ENCODE measurements around the gene GAA. TPM values are rescaled to one million over a fixed set of nuclear protein-coding genes. Genes with fewer than 3 reads are reported as not detected.
A peak's percentile ranks its signal among the peaks of the same experiment; 100 is the strongest.

Gene GAA
- total RNA-seq, 2 donors from 2014 or later = 43.8 to 48.7 TPM

DNA sequence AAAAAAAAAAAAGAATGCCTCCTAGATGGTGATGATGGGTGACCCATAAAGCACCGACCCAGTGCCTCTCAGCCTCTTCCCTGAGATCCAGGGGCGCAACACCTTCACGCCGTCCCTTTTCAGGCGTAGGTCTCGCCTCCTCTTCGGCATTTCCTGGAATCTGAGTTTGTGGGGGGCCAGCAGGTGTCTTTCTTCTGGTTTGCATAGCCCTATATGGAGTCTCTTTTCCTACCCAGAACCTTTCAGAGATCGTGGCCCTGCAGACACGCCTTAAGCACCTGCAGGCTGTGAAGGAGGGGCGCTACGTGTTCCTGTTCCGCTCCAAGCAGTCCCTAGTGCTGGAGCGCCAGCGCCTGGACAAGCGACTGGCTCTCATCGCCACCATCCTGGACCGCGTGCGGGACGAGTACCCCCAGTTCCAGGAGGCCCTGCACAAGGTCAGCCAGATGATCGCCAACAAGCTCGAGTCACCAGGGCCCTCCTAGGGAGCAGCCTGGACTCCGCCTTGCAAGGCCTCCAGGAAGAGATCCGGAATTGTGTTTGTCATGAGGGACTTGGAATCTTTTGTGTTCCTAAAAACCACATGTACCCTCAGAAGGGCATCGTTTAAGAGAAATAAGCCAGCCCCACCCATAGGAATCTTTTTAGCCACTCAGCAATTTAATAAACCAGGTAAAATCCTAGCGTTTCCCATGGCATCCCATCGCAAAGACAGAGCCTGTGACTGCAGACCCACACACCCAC is 1.9 kb upstream of the GAA start:
- intact Hi-C loops (cut with DNase I) = loop anchor here in 1 of 2 donors (5.0 kb wide), 1 partner anchor 48 kb away; the partner anchor contains the start of gene EIF4A3
- no peak for ATAC-seq
- no peak for DNase-seq

DNA sequence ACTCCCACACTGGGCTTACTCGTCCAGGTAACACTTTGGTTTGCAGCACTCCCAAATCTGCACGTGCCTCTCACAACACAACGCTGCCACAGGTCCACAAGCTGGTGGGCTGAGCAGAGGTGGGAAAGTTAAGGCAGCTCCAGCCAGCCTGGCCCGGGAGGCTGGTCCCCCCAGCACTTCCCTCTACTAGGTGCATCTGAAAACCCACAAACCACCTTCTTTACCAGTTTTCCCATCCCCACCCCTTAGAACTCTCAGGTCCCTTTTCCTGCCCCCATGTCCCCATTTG is 1.4 kb upstream of the GAA start:
- ATAC-seq (no peak), DNase-seq (no peak)
- intact Hi-C loops (cut with DNase I) = loop anchor here in 1 of 2 donors (5.0 kb wide), 1 partner anchor 47 kb away; the partner anchor contains the start of gene EIF4A3

DNA sequence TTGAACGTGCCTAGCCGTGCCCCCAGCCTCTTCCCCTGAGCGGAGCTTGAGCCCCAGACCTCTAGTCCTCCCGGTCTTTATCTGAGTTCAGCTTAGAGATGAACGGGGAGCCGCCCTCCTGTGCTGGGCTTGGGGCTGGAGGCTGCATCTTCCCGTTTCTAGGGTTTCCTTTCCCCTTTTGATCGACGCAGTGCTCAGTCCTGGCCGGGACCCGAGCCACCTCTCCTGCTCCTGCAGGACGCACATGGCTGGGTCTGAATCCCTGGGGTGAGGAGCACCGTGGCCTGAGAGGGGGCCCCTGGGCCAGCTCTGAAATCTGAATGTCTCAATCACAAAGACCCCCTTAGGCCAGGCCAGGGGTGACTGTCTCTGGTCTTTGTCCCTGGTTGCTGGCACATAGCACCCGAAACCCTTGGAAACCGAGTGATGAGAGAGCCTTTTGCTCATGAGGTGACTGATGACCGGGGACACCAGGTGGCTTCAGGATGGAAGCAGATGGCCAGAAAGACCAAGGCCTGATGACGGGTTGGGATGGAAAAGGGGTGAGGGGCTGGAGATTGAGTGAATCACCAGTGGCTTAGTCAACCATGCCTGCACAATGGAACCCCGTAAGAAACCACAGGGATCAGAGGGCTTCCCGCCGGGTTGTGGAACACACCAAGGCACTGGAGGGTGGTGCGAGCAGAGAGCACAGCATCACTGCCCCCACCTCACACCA is 724 bp downstream of the GAA start:
- intact Hi-C loops (cut with DNase I) = loop anchor here in 1 of 2 donors (5.0 kb wide), 1 partner anchor 45 kb away; the partner anchor contains the start of gene EIF4A3
- DNase-seq (no peak), ATAC-seq (peak; percentile 11 to 13)

DNA sequence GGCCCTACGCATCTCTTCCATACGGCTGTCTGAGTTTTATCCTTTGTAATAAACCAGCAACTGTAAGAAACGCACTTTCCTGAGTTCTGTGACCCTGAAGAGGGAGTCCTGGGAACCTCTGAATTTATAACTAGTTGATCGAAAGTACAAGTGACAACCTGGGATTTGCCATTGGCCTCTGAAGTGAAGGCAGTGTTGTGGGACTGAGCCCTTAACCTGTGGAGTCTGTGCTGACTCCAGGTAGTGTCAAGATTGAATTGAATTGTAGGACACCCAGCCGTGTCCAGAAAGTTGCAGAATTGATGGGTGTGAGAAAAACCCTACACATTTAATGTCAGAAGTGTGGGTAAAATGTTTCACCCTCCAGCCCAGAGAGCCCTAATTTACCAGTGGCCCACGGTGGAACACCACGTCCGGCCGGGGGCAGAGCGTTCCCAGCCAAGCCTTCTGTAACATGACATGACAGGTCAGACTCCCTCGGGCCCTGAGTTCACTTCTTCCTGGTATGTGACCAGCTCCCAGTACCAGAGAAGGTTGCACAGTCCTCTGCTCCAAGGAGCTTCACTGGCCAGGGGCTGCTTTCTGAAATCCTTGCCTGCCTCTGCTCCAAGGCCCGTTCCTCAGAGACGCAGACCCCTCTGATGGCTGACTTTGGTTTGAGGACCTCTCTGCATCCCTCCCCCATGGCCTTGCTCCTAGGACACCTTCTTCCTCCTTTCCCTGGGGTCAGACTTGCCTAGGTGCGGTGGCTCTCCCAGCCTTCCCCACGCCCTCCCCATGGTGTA is 1.5 kb downstream of the GAA start:
- DNase-seq = no peak
- intact Hi-C loops (cut with DNase I) = loop anchor here in 1 of 2 donors (5.0 kb wide), 1 partner anchor 44 kb away; the partner anchor contains the start of gene EIF4A3

DNA sequence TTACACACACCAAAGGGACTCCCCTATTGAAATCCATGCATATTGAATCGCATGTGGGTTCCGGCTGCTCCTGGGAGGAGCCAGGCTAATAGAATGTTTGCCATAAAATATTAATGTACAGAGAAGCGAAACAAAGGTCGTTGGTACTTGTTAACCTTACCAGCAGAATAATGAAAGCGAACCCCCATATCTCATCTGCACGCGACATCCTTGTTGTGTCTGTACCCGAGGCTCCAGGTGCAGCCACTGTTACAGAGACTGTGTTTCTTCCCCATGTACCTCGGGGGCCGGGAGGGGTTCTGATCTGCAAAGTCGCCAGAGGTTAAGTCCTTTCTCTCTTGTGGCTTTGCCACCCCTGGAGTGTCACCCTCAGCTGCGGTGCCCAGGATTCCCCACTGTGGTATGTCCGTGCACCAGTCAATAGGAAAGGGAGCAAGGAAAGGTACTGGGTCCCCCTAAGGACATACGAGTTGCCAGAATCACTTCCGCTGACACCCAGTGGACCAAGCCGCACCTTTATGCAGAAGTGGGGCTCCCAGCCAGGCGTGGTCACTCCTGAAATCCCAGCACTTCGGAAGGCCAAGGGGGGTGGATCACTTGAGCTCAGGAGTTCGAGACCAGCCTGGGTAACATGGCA is 2.2 kb downstream of the GAA start:
- intact Hi-C loops (cut with DNase I) = loop anchor here in 1 of 2 donors (5.0 kb wide), 1 partner anchor 44 kb away; the partner anchor contains the start of gene EIF4A3
- DNase-seq (no peak), ATAC-seq (no peak)

More for the DNA sequence above, 1.5 kb downstream of the GAA start:
- no peak for ATAC-seq

DNA sequence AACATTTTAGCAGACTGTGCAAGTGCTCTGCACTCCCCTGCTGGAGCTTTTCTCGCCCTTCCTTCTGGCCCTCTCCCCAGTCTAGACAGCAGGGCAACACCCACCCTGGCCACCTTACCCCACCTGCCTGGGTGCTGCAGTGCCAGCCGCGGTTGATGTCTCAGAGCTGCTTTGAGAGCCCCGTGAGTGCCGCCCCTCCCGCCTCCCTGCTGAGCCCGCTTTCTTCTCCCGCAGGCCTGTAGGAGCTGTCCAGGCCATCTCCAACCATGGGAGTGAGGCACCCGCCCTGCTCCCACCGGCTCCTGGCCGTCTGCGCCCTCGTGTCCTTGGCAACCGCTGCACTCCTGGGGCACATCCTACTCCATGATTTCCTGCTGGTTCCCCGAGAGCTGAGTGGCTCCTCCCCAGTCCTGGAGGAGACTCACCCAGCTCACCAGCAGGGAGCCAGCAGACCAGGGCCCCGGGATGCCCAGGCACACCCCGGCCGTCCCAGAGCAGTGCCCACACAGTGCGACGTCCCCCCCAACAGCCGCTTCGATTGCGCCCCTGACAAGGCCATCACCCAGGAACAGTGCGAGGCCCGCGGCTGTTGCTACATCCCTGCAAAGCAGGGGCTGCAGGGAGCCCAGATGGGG is 3.1 kb downstream of the GAA start:
- DNase-seq (no peak), ATAC-seq (no peak)
- intact Hi-C loops (cut with DNase I) = loop anchor here in 1 of 2 donors (5.0 kb wide), 1 partner anchor 43 kb away; the partner anchor contains the start of gene EIF4A3

DNA sequence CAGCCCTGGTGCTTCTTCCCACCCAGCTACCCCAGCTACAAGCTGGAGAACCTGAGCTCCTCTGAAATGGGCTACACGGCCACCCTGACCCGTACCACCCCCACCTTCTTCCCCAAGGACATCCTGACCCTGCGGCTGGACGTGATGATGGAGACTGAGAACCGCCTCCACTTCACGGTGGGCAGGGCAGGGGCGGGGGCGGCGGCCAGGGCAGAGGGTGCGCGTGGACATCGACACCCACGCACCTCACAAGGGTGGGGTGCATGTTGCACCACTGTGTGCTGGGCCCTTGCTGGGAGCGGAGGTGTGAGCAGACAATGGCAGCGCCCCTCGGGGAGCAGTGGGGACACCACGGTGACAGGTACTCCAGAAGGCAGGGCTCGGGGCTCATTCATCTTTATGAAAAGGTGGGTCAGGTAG is 3.6 kb downstream of the GAA start:
- ATAC-seq (no peak), DNase-seq (no peak)
- intact Hi-C loops (cut with DNase I) = loop anchor here in 1 of 2 donors (5.0 kb wide), 1 partner anchor 42 kb away; the partner anchor contains the start of gene EIF4A3

DNA sequence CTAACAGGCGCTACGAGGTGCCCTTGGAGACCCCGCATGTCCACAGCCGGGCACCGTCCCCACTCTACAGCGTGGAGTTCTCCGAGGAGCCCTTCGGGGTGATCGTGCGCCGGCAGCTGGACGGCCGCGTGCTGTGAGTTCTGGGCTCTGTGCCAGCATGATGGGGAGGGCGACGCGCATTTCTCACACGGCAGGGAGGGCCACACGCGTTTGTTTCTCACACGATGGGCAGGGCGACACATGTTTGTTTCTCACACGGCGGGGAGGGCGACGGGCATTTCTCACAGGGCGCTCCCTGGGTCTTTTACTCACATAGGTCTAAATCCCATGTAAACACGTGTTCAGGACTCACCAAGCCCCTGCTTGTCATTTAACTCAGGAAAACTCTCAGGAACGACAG is 4.4 kb downstream of the GAA start:
- intact Hi-C loops (cut with DNase I) = no loop called here
- ATAC-seq (no peak), DNase-seq (no peak)

DNA sequence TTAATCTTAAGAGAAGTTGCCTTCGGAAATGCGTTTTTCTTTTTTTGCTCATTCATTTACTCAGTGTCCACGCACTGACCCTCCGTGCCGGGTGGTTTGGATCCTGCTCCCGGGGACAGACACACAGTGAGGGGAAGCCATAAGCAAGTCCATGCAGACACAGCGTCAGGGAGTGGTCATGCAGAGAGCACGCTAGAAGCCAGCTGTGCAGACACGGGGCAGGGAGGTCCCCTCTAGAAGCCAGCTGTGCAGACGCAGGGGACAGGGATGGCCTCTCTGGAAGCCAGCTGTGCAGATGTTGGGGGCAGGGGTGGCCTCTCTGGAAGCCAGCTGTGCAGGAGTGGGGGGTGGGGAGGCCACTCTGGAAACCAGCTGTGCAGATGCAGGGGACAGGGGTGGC is 4.8 kb downstream of the GAA start:
- intact Hi-C loops (cut with DNase I) = no loop called here
- ATAC-seq (no peak), DNase-seq (no peak)

DNA sequence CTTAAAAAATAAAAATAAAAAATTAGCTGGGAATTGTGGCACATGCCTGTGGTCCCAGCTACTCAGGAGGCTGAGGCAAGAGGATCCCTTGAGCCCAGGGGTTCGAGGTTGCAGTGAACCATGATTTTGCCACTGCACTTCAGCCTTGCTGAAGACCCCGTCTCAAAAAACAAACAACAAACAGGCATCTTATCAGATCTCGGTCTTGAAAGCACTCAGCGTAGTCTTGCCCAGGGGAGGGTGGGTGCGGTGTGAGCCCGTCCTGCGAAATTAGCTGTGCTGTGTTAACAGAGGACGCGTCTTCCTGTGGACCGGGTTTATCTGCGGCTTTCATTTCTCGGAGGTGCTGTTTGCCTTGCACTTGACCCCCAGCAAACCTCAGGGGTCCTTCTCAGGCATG is 5.4 kb downstream of the GAA start:
- intact Hi-C loops (cut with DNase I) = no loop called here
- DNase-seq = no peak
- ATAC-seq = no peak

DNA sequence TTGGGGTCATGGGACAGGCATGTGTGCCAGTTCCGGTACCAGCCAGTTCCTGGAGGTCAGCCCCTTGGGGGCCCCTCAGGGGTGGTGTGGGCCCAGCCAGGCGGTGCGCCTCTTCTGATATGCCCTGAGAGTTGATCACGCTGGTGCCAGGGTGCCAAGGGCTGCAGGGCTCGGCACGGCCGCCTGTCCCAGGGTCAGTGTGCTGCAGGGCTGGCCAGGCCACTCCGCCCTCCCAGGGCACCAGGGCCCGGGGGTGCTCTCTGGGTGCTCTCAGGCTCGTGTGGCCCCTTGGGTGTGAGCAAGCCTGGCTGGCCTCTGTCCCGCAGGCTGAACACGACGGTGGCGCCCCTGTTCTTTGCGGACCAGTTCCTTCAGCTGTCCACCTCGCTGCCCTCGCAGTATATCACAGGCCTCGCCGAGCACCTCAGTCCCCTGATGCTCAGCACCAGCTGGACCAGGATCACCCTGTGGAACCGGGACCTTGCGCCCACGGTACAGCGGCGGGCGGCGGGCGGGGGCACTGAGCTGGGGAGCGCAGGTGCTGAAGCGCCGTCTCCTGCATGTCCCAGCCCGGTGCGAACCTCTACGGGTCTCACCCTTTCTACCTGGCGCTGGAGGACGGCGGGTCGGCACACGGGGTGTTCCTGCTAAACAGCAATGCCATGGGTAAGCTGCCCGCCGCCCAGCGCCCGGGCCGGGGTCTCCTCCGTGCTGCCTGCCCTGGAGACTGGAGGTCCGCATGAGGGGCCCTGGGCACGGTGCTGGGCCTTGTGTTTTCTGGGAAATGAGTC is 6.0 kb downstream of the GAA start:
- DNase-seq (no peak), ATAC-seq (no peak)
- intact Hi-C loops (cut with DNase I) = no loop called here

DNA sequence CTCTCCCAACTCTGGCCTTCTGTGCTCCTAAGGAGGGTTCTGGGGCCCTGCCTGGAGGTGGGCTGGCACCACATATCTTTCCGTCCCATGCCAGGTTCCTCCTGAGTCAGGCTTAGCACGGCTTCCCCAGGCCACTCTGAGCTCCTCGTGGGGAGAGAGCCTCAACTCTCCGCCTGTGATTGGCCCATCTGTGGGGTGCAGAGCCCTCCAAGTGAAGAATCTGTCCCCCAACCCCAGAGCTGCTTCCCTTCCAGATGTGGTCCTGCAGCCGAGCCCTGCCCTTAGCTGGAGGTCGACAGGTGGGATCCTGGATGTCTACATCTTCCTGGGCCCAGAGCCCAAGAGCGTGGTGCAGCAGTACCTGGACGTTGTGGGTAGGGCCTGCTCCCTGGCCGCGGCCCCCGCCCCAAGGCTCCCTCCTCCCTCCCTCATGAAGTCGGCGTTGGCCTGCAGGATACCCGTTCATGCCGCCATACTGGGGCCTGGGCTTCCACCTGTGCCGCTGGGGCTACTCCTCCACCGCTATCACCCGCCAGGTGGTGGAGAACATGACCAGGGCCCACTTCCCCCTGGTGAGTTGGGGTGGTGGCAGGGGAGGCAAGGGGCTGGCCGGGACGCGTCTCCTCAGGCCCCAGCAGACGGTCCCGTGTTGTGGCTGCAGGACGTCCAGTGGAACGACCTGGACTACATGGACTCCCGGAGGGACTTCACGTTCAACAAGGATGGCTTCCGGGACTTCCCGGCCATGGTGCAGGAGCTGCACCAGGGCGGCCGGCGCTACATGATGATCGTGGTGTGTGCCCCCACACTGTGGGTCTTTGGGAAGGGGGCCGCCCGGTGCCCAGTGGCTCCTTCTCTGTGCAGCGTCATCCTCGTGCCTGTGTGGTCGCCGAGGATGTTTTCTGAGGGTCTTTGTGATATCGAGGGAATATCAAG is 6.9 kb downstream of the GAA start:
- DNase-seq = no peak
- intact Hi-C loops (cut with DNase I) = no loop called here
- no peak for ATAC-seq

DNA sequence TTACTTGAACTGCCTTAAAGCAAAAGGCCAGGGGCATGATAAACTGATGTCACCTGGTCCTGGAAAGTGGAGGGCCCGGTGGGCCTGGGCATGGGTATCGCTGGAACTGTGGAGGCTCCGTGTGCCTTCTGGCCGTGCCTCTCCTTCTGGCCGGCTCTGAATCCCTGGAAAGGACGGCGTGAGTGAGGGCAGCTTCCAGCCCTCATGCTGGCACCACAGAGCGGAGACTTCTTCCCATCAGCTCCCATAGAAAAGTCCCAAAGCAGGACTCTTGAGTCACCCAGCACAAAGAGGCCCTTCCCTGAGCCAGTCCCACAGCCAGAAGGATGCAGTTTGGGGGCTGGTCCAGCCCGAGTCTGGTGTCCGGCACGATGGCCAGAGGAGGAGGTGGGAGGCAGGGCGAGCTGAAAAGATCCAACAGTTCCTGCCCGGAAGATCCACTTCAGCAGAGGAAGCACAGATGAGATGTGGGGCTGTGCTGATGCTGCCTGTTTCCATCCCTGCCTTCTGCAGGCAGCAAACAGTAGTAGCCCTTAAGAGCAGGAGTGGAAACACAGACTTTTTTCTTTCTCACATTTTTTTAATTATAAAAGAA is 7.8 kb downstream of the GAA start:
- no peak for ATAC-seq
- intact Hi-C loops (cut with DNase I) = no loop called here
- no peak for DNase-seq

DNA sequence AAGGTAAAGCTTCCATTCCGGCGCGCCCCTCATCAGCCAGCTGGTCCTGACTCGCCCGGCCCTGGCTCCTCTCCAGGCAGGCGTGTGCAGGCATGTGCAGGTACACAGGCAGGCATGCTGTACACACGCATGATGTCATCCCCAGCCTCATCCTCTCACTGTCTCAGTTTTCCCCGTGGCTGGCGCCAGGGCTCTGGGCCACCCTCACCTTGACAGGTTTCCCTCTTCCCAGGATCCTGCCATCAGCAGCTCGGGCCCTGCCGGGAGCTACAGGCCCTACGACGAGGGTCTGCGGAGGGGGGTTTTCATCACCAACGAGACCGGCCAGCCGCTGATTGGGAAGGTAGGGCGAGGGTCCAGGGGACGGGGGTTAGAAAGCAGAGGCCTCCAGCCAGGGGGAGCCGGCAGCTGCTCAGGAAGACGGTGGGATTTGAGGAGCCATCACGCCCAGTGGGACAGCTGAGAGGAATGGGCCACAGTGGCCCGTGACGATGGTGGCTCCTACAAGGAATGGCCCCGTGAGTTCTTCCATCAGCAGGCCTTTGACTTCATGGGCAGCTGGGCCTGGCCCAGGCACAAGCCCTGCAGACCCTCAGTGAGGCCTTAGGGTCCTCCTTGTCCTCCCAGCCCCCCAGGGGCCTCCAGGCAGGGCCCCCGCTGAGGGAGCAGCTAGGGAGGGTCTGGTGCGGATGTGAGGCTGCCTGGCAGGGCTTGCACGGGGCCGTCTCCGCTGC is 8.5 kb downstream of the GAA start:
- intact Hi-C loops (cut with DNase I) = no loop called here
- no peak for ATAC-seq
- DNase-seq = no peak

DNA sequence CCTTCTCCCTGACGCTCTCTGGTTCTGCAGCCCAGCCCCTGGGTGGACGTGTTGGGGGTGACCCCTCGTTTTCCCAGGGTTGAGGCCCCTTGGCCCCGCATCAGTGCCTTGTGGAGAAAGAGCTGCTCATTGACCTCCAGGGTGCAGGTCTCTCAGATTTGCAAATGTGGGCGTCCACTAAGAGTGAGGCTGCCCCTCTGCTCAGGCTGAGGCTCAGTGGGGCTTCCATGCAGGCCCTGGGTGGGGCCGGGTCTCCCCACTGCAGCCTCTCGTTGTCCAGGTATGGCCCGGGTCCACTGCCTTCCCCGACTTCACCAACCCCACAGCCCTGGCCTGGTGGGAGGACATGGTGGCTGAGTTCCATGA is 9.0 kb downstream of the GAA start:
- no peak for ATAC-seq
- DNase-seq = no peak

More for the DNA sequence above, 9.0 kb downstream of the GAA start:
- intact Hi-C loops (cut with DNase I) = no loop called here
